Amniotic epithelial cell (primary cell): ENCODE results near the gene PTPRT.
"Not testable (repeated sequence)": the region's sequence is repeated elsewhere in the genome, so short reads cannot be mapped to it uniquely, and the experiment has no call there.

Experiments used
- DNase-seq: peaks from one replicate; pipeline ENCODE4 v3.0.0-alpha.2; 2010; ENCODE audit warnings: low read depth

The PTPRT gene

DNA sequence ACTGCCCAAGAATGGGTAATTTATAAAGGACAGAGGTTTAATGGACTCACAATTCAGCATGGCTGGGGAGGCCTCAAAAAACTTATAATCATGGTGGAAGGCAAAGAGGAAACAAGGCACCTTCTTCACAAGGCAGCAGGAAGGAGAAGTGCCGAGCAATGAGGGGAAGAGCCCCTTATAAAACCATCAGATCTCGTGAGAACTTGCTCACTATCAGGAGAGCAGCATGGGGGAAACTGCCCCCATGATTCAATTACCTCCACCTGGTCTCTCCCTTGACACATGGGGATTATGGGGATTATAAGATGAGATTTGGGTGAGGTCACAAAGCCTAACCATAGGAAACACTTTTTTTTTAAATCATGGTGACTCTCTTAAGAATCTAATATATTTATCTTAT lies 278.9 kb downstream of the PTPRT start:
- DNase-seq = not testable (repeated sequence)

DNA sequence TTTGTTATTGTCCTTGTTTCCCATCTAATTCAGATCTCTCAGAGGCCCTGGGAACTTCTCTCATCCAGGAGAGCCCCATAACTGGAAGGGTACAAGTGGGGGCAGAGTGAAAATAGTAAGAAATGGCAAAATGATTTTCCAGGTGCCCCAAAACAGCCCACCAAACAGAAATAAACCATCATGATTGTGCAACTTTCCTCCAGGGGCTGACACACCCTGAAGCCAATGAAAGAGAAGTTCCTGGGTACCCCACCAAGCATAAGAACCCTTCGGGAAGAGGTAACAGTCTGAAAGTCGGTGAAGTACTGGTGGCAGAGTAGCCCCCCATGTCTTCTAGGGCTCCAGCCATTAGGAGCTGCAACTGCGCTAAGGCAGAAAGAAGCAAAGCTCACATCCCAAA lies 282.0 kb downstream of the PTPRT start:
- DNase-seq = no peak

DNA sequence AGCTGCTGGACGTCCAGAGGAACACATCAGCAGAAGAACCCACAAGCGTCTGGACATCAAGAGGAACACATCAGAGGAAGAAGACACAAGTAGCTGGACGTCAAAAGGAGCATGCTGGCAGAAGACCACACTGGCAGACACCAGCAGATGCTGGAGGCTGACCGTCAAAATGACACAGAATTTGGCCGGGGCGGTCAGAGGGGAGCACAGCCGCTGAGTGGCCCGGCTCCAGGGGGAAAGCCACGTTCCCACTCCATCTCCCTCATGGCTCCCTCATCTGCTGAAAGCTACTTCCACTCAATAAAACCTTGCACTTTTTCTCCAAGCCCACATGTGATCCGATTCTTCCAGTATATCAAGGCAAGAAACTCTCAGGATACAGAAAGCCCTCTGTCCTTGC lies 283.6 kb downstream of the PTPRT start:
- DNase-seq = no peak

DNA sequence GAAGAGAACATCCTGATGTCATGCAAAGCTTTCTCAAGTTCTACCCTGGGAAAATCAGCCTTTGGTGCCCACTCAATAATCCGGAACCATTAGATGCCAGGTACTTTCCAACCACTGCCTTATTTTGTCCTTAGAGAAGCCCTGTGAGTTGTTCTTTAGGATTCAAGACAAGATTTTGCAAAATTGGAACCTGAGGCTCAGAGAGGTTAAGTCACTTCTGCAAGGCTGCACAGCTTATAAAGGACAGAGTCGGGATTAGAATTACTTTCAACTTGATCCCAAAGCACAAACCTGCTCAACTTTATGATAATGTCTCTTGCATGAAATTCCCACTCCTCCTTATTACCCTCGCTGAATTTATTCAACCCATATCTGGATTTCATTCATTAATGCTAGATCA lies 287.2 kb downstream of the PTPRT start:
- DNase-seq = no peak

DNA sequence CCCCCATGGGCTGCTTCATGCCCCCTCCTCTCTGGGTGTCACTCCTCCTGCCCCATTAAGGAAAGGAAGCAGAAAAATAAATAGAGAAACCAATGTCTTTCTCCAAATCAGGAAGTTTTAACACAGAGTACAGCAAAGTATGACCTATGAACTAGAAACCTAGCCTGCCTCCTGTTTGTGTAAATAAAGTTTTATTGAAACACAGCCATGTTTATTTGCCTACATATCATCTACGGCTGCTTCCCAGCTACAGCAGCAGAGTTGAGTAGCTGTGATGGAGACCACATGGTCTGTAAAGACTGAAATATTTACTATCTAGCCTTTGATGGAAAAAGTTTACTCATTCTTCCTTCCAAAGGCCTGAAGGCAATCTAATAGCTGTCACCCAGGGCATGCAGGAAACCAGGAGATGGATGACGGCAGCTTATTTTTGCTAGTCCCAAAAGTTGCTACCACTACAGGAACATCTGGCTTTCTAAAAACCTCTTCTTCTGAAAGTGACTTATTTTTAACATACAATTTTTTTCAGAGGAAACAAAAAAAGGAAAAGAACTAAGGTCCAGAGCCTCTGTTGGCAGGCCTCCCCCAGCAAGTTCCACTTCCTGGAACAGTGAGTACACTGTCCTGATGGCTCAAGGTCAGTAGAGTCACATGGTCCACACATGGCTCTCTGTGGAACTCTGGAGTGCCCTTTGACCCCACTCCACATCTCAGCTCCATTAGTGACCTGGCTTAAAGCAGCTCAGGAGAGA lies 287.8 kb downstream of the PTPRT start:
- no peak for DNase-seq

DNA sequence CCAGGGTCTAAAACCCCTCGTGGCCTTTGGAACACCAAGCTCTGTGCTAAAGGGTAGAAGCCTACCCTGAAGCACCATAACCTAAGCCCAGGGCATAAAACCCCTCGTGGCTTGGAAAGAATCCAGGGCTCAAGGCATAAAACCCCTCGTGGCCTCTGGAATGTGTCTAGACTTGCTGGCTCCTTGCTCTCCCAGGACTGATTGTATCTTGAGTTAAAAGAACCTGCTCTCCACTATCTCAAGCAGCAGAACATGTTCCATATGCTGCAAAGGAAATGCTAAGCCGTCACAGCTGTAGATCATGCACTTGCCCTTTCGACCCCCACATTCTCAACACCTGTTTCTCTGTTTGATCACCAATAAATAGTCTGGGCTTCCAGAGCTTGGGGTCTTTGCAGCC lies 288.9 kb downstream of the PTPRT start:
- not testable (repeated sequence) for DNase-seq

DNA sequence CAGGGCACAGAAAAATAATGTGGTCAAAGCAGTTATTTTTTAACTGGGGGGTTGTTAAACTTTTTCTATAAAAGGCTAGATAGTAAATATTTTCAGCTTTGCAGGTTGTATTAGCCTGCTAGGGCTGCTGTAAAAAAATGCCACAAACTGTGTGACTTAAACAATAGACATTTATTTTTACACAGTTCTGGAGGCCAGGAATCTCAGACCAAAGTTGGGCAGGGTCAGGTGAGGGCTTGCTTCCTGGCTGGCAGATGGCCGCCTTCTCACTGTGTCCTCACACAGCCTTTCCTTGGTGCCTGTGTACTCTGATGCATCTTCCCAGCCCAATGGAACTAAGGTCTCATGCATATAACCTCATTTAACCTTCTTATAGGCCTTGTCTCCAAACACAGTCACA lies 294.7 kb downstream of the PTPRT start:
- no peak for DNase-seq

DNA sequence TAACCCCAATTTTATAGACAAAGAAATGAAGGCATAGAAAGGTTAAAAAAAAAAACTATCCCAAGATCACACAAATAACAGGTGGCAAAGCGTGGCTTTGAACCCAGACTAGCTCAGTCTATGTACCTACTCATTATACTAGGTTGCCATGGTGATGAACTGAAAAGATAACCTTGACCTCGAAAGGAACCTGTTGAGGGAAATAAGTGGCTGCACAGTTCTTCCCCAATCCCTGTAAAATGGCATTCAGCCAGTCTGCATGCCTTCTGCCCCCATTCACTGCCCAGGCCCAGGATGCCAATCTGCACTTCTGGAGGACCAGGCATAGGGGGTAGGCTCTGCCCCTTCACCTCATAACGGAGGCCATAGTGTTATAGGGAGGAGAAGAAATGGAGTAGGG lies 295.2 kb downstream of the PTPRT start:
- DNase-seq = no peak

DNA sequence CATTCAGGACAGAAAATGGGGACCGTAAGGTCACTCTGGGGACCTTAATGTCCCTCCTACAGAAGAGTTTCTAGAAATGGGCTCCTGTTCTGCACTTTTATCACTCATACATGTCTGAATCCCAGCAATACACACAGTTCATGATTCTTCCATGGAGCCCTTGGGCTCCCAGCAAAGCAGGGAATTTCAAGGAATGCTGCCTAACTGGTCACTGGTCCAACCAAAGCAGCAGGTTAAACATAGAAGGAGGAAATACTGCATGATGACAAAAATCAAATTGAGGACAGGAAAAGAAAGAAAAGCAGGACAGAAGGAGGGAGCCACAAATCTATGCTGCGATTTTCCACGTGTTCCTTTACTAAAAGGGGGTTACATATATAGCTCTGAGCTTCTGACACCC lies 300.2 kb downstream of the PTPRT start:
- no peak for DNase-seq

DNA sequence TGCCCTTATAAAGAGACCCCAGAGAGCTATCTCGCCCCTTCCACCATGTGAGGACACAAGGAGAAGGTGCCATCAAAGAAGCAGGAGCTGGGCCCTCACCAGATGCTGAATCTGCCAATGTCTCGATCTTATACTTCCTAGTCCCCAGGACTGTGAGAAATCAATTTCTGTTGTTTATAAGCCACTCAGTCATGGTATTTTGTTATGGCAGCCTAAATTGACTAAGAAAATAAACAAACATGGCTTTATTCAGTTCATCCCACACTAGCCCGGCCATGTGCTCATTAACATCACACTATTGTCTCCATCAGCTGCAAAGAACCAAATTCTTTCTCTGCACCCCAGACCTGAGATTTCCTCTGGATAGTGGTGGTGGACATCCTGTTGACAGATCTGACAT lies 302.4 kb downstream of the PTPRT start:
- no peak for DNase-seq

DNA sequence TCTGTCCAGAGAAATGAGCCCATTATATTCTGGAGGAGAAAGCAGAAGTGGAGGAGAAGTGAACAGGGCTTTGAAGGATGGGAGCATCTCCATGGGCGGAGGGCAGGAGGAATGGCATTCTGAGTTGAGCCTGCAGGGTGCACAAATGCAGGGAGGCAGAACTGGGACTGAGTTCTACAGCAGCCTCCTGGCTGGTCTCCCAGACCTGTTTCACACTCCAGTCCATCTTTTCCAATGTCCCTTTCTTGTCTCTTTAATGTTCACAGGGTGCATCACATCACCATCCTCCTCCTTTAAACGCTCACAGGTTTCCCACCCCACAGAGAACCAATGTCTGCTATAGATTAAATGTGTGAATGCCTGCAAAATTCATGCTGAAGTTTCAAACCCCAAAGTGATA lies 302.9 kb downstream of the PTPRT start:
- no peak for DNase-seq

DNA sequence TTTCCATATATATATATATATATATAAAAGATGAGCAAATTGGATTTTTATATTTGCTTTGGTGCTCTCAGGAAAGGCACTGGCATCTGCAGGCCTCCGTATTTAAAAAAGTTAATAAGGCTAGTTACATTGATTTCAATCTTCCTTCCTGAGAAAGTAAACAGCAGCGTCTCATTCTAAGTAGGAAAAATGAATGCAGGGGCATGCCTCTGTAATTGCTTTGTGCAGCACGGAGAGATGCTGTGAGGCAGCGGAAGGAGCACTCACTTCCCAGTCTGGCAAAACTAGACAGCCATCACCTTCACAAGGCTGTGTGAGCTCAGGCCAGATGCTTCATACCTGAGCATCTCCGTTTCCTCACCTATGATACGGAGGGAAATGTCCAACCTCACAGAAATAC lies 303.7 kb downstream of the PTPRT start:
- no peak for DNase-seq

DNA sequence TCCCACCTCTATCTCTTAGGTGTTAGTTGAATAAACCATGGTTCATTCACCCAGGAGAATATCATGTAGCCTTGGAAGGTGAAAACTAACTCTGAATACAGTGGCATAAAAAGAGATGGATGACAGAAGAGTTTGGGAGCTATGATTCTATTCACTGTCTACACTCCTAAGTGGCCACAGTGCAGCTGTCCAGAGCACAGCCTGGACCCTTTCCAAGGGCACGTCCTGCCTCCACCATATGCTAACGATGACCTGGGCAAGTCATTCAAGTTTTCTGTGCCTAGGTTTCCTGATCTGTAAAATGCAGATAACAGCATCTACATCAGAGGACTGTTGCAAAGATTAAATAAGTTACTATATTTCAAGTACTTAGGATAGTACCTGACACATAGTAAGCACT lies 314.1 kb downstream of the PTPRT start:
- no peak for DNase-seq

DNA sequence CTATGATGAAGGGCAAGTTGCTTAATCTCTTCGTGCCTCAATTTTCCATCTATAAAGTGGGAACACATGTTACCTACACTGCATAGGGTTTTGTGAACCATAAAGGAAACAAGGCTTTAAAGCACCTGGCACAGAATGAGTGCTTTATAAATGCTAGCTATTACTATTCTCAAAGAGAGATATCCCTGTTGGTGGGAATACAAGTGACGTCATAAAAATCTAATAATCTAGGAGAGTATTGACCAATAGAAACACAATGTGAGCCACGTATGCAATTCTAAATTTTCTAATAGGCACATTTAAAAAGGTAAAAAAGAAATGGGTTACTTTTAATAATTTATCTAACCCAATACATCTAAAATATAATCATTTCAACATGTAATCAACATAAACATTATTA lies 316.4 kb downstream of the PTPRT start:
- DNase-seq = no peak

DNA sequence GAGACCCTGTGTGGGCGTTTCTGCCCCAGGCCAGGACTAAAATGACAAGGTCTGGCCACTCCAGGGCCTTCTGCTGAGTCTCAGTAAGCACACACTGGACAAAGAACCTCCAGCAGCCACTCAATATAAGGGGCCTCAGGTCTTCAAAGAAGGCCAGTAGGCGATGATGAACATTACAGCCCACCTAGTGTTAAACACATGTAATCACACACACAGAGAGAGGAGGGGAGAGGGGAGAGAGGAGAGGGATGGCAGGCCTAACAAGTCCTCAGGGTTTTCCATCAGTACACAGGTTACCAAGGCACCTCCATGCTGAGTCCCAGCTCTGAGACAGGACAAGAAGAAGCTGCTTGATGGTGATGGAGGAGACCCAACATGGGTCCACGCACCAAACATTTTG lies 325.6 kb downstream of the PTPRT start:
- no peak for DNase-seq

DNA sequence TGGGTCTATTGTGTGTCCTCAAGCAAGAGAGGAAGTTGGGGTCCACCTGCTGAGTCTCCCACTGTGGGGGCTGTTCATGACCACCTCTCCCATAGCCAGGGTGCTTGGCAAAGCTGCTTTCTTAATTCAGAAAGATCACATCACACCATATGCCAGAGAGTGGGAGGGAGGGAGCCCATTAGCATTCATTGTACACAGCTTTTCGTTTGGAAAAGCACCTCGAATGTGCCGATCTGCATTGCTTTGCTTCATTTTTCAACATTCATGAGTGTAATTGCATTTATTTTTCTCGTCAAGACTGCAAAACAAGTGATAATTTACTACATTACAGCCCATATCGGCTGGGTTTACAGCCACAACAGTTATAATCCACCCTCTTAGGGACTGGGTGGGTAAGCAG lies 327.3 kb downstream of the PTPRT start:
- no peak for DNase-seq

DNA sequence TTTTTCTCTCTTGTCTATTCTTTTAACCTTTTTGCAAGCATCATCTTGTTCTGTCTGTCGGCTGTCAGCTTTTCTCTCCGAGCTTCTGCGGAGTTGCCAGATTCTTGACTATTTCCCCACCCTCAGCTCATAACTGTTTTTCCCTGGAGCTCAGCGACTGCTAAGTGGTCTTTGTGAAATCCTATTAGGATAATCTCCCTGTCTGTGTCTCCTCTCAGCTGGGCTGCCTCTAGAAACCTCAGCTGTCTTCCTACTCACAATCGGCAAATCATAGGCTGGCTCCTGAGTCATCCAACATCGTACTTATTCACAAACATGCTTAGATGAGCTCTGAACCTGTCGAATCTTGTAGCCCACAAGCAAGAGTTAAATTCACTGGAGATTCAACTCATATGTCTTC lies 332.3 kb downstream of the PTPRT start:
- no peak for DNase-seq

DNA sequence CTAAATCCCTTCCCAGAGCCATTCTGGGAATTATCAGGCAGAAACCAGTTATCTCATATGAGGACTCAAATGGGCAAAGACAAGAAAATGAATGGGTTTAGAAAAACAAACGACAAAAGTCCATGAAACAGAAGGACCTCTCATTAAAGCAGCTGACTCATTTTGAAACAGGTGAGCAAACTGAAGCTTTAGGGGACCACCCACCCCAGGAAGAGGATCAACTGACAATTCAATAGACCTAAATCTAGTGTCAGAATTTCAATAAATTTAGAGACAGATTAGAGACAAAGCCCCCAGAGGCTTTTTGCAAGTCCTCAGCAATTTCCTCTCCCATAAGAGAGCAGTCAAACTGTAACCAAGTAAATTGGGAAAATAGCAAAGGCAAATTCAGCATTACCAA lies 333.8 kb downstream of the PTPRT start:
- no peak for DNase-seq

DNA sequence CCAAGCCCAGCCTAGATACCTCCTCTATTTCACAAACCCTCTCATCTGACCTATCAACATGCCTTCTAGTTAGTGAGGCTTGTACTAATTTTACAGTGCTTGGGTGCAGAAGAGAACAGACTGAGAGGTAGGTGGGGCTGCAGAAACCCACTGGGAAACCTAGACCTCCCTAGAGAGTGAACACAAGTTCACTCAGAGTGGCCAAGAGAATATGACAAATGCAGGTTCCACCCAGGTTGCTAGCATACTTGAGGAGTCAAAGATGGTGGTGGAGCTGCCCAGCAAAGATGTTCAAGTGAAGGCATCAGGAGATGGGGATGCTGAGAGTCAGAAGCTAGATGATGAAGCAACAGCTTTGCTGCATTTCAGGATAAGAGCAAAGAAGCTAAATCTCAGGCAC lies 337.0 kb downstream of the PTPRT start:
- no peak for DNase-seq

DNA sequence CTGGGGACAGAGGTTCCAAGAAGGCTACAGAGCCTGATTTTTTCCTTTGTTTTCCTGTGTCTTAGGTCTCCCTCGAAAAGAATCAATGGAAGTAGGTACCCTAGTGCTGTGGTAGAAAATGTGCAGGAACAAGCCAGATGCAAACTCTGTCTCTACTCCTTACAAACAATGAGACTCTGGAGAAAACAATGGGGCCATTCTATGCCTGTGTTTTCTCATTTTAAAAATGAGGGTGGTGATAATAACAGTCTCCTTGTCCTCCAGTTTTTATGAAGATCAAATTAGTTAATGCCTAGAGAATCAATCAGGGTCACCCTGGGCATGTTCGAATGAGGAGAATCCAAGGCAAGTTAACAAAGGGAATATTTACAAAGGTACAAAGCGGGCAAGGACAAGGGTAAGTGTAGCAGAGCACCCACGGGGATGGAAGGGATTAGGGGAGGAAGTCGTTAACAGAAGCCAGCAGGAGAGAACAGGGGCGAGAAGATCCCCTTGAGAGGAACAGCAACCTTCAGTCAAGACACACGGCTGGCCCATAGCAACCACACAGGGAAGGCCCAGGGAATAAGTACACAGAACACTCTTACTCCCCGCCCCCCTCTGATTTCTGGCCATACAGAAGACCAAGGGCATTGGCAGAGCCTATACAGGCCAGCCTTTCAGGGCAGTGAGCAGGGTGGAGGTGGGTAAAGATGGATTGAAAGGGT lies 342.8 kb downstream of the PTPRT start:
- no peak for DNase-seq

DNA sequence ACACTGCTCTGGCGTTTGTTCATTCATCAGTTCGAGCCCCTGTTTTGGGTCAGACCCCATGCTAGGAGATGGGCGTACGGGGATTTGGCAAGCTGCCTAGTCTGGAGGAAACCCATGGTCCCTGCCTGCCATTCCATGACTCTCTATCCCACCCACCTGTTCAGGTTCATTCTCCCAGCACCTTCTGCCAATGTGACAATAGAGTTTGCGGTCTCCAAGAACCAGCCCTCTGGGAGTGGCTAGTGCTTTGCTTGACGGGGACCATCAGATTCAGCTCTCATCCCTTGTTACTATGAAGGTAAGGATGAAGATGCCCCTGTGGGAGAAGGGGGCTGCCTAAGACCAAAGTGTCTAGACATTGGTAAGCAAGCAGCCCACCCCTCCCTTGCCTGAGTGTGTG lies 345.0 kb downstream of the PTPRT start:
- DNase-seq = no peak

DNA sequence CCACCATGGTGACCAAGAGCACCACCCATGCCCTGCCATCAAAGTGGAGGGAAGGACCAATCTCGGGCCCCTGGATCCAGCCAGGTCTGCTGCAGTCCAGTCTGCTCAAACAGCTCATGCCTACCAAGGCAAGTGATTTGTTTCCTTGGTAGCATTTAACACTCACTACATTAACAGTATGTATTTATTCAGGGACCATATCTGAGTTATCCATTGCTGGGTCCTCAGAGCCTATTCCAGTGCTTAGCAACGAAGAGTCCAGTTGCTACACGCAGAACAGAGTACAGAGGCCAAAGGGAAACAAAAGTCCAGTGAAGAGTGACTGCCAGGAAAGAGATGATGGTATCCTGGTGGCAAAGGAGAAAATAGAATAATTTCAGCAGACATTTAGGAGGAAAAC lies 352.2 kb downstream of the PTPRT start:
- DNase-seq = no peak

DNA sequence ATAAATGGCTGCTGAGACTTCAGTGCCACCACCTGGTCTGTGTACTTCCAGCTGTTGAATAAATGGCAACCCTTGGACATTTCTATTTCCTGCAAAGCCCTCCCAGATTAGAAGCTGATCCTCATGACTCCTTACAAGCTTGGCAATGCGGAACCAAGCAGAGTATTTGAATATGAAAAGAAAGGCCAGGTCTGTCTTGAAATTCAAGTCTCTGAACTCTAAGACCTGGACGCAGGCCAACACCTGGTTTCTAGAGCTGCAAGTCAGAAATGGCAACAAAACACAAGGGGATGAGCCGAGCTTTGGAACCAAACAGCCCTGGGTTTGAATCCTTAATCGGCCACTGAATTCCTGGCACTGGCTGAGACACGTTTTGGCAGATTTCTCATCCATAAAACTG lies 353.4 kb downstream of the PTPRT start:
- no peak for DNase-seq

DNA sequence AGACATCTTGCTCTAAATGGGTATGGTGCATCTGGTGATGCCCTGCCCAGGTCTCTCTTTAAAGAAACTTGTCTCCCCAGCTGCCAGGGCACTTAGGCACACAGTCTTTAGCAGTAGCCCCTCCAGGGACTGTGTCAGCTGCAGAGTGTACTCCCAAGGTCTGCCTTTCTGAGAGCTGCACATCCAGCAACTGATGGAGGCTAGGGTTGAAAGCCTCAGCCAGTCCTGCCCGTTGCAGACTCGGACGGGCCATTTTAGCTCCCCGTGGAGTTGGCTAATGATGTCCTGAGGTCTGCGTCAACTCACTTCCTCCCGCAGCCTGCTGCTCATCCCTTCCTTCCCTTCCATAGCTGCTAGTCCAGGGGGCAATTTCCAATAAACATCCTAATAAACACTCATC lies 381.8 kb downstream of the PTPRT start:
- DNase-seq = no peak
